ENCODE results near the gene ITGB1BP2.
"Not testable (repeated sequence)": the region's sequence is repeated elsewhere in the genome, so short reads cannot be mapped to it uniquely, and the experiment has no call there.

Gene ITGB1BP2

DNA sequence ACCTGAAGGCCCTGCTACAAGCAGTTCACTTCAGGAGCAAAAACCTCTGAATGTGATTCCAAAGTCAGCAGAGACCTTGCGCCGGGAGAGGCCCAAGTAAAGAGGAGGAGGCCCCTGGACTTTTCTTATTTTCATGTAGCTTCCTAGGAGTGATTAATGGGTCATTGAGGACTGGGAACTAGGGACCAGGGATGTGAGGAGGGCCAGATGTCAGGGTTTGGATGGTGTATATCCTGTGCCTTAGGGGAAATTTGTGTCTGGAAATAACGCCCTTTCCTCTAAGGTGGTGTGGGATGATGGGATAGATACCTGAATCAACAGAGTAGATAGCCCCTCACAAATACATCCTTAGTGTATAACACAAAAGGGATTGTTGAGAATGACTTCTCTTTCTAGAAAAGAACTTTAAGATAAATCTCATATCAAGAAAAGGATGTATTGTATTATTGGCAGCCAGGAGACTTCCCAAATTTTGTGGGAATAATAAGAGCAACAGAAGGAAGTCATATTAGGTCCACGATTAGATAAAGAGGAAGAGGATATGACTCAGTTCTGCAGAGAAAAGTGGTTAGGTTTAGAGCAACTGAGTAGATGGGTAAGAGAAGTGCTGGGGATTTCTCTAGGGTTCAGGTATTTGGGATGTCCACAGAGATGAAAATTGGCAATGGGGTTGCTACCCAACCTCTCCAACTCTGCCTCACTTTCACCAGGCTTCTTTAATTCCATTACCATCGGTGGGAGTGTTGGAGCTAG is 1.1 kb downstream of the ITGB1BP2 start:
- no peak for DNase-seq

DNA sequence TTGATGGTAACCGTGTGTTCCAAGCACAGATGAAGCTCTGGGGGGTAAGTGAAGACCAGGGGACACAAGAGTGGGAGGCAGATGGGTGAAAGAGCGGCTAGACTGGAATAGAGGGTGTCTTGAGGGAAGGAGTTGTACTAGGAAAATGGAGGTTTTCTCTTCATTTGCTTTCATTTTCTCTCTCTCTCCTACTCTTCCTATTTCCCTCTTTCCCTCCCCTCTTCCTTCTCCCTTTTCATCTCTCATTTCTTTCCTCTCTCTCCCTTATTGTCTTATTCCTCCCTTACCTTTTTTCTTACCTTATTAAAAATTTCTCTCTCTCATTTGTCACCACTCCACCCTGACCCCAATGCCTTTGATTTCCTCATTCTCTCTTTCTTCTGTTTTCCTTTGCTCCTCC is 3.0 kb downstream of the ITGB1BP2 start:
- DNase-seq = no peak

DNA sequence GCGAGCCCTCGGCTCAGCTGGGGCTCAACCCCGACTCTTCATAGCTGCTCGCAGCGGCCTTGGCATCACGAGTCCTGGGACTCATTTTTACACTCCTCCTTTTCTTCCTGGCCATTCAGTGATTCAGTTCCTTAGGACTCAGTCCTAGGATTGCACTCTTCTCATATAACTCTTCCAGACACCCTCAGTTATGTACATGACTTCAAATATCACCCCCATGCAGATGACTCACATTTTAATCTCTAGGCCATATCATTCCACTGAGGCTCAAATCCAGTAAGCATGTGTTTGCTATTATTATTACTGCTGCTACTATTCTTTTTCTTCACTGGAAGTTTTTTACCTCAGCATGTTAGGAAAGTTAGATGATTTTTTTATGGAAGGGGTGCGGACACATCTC is 14.4 kb downstream of the ITGB1BP2 start:
- no peak for DNase-seq

DNA sequence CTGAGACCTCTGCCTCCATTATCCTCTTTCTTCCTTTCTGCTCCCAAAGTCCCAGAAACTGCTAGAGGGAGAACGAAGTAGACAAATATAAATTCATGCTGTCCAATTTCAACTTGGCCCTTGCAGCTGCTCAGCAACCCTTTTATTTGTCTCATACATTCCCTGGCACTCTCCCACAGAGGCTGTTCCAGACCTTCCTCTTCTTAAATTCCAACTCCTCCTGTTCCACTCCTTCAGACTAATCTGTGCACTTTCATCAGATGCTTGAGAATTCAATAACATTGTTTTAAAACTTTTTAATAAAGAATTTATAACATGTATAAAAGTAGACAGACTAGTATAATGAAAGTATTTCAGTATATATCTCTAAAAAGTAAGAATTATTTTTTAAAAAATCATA is 15.4 kb downstream of the ITGB1BP2 start:
- not testable (repeated sequence) for DNase-seq

DNA sequence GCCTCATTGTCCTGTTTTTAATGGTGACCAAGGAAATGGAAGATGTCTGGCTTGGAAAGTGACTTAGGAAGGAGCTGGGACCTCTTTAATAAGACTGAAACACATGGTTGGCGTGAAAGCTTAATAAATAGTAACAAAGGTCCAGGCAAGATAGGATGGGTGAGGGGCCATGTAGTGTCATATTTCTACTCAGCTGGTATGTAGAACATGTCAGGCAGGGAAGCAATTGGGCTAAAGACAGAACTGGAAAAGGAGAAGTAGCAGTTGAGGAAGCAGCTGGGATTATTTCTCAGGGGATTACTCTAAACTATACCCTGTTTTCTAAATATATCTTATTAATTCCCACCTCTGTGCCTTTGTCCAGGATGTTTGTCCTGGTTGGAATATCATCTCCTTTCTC is 18.6 kb downstream of the ITGB1BP2 start:
- DNase-seq = no peak

DNA sequence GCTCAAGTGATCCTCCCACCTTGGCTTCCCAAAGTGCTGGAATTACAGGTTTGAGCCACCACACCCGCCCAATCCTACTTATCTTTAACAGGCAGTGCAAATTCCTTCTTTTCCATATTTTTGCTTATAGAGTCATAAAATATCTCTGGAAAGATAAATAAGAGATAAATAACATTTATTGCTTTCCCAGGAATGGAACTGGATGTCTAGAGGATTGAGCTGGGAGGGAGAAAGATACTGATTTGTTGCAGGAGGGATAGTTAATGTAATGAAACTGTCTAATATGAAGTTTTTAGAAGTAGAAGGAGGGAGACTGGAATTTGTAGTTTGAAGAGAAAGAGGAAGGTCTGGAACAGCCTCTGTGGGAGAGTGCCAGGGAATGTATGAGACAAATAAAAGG is 20.2 kb downstream of the ITGB1BP2 start:
- no peak for DNase-seq

DNA sequence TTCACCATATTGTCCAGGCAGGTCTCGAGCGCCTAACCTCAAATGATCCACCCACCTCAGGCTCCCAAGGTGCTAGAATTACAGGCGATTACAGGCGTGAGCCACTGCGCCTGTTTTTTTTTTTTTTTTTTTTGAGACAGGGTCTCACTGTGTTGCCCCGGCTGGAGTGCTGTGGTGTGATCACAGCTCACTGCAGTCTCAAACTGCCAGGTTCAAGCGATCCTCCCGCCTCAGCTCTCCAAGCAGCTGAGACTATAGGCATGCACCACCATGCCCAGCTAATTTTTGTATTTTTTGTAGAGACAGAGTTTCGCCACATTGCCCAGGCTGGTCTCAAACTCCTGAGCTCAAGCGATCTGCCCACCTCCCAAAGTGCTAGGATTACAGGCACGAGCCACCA is 22.9 kb downstream of the ITGB1BP2 start:
- DNase-seq = not testable (repeated sequence)

DNA sequence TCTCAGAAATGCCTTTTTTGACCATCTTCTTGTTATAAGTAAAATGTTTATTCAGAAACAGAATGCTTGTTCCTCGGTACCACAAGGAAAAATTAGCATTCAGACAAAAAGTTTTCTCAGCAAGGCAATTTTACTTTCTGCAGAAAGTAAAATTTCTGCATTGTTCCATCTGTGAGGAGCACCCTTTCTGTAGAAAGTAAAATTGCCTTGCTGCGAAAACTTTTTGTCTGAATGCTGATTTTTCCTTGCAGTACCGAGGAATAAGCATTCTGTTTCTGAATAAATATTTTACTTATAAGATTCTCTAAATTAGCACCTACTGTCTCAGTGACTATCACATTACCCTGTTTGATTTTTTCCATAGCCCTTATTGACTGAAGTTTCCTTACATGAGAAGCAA is 24.8 kb downstream of the ITGB1BP2 start:
- DNase-seq = no peak

DNA sequence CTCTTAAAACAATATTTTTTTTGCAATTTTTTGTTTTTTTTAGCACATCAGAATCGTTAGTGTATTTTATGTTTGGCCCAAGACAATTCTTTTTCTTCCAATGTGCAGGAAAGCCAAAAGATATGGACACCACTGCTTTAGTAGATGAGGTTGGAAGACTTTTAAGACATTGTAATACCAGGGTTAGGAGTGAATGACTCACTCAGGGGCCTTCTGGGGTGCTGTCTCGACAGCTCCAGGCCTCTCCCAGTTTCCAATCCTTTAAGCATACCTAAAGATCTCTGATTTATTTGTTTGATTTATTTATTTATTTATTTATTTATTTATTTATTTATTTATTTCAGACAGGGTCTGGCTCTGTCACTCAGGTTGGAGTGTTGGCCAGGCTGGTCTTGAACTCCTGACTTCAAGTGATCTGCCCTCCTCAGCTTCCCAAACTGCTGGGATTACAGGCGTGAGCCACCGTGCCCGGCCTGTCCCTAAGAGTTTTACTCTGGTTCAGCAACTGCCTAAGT is 47.7 kb downstream of the ITGB1BP2 start:
- not testable (repeated sequence) for DNase-seq

DNA sequence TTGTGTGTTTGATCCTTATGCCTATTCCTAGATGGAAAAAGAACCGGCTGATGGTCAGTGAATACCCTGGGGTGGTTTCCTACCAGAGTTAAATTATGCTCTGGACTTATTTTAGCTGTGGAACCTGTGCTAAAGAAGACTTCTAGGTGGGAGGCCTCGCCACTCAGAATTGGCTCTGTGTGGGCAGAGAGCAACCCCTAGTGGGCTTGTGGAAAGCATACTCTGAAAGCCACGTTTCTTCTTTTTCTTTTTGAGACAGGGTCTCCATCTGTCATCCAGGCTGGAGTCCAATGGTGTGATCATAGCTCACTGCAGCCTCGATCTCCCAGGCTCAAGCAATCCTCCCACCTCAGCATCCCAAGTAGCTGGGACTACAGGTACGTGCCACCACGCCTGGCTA is 48.3 kb downstream of the ITGB1BP2 start:
- DNase-seq = not testable (repeated sequence)

DNA sequence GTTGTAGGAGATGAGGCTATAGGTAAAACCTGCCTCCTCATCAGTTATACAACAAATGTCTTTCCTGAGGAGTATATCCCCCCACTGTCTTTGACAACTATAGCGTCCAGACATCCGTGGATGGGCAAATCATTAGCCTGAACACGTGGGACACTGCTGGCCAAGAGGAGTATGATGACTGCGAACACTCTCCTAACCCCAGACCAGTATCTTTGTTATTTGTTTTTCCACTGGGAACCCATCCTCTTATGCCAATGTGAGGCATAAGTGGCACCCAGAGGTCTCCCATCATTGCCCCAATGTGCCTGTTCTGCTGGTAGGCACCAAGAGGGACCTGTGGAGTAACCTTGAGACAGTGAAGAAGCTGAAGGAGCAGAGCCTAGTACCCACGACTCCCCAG is 50.9 kb downstream of the ITGB1BP2 start:
- DNase-seq = not testable (repeated sequence)
